ENCODE data around the gene TMEM247. TPM values are rescaled to one million over a fixed set of nuclear protein-coding genes. Genes with fewer than 3 reads are reported as not detected.

The TMEM247 gene
- total RNA-seq, 1 experiment from 2014 or later = not detected

GRCh38 chr2:46495231-46496030 lies 16.1 kb downstream of the TMEM247 start:
- no peak for DNase-seq
- H3K4me3 ChIP-seq (ENCODE audit: low read length) = no peak overlapping the region
- H3K36me3 ChIP-seq (ENCODE audit: insufficient read depth, low read length) = no peaks in the 10 kb centered on the region
- no peak overlapping the region for H3K4me2 ChIP-seq (ENCODE audit: low read depth, low read length, poor library complexity, severe bottlenecking)
- H3K27me3 ChIP-seq (ENCODE audit: low read length) = no peaks in the 10 kb centered on the region
- no peak overlapping the region for H3K9ac ChIP-seq (ENCODE audit: low read length)
- H3K9me3 ChIP-seq (ENCODE audit: low read length) = no peaks in the 10 kb centered on the region
- H2AFZ ChIP-seq (ENCODE audit: low read length) = no peak overlapping the region
- H3K4me1 ChIP-seq (ENCODE audit: low read length) = peaks cover 20% of the 10 kb centered on the region
- H3K27ac ChIP-seq (ENCODE audit: low read length) = no peak overlapping the region
- no peaks in the 10 kb centered on the region for H4K20me1 ChIP-seq (ENCODE audit: insufficient read depth, low read depth, low read length)
- H3K79me2 ChIP-seq (ENCODE audit: low read length) = no peaks in the 10 kb centered on the region
- no peaks in the 10 kb centered on the region for H3K9me2 ChIP-seq (replicated peaks; ENCODE audit: insufficient read depth, low read length)

GRCh38 chr2:46497766-46498165 lies 18.4 kb downstream of the TMEM247 start:
- H3K9me2 ChIP-seq (replicated peaks; ENCODE audit: insufficient read depth, low read length) = no peaks in the 10 kb centered on the region
- no peak overlapping the region for H3K4me3 ChIP-seq (ENCODE audit: low read length)
- DNase-seq = no peak
- no peak overlapping the region for H2AFZ ChIP-seq (ENCODE audit: low read length)
- H4K20me1 ChIP-seq (ENCODE audit: insufficient read depth, low read depth, low read length) = no peaks in the 10 kb centered on the region
- peaks cover 16% of the 10 kb centered on the region for H3K4me1 ChIP-seq (ENCODE audit: low read length)
- no peaks in the 10 kb centered on the region for H3K79me2 ChIP-seq (ENCODE audit: low read length)
- H3K4me2 ChIP-seq (ENCODE audit: low read depth, low read length, poor library complexity, severe bottlenecking) = no peak overlapping the region
- no peaks in the 10 kb centered on the region; the same call in 1 of the 2 replicates for H3K27me3 ChIP-seq (ENCODE audit: low read length)
- no peaks in the 10 kb centered on the region for H3K9me3 ChIP-seq (ENCODE audit: low read length)
- H3K36me3 ChIP-seq (ENCODE audit: insufficient read depth, low read length) = no peaks in the 10 kb centered on the region
- no peak overlapping the region for H3K9ac ChIP-seq (ENCODE audit: low read length)
- H3K27ac ChIP-seq (ENCODE audit: low read length) = no peak overlapping the region

GRCh38 chr2:46498681-46499080 lies 19.3 kb downstream of the TMEM247 start:
- H3K36me3 ChIP-seq (ENCODE audit: insufficient read depth, low read length) = no peaks in the 10 kb centered on the region
- H3K4me2 ChIP-seq (ENCODE audit: low read depth, low read length, poor library complexity, severe bottlenecking) = no peak overlapping the region
- H3K9ac ChIP-seq (ENCODE audit: low read length) = no peak overlapping the region
- H4K20me1 ChIP-seq (ENCODE audit: insufficient read depth, low read depth, low read length) = no peaks in the 10 kb centered on the region
- no peaks in the 10 kb centered on the region for H3K9me3 ChIP-seq (ENCODE audit: low read length)
- peaks cover 2% of the 10 kb centered on the region; the same call in 1 of the 2 replicates for H3K27me3 ChIP-seq (ENCODE audit: low read length)
- no peak for DNase-seq
- H3K4me1 ChIP-seq (ENCODE audit: low read length) = peaks cover 16% of the 10 kb centered on the region
- no peaks in the 10 kb centered on the region for H3K79me2 ChIP-seq (ENCODE audit: low read length)
- H3K27ac ChIP-seq (ENCODE audit: low read length) = no peak overlapping the region
- H3K4me3 ChIP-seq (ENCODE audit: low read length) = no peak overlapping the region
- H2AFZ ChIP-seq (ENCODE audit: low read length) = no peak overlapping the region
- H3K9me2 ChIP-seq (replicated peaks; ENCODE audit: insufficient read depth, low read length) = no peaks in the 10 kb centered on the region

- Histone ChIP-seq H4K20me1 (ENCODE audit: insufficient read depth, low read depth, low read length) (no peaks in the 10 kb centered on the region), H3K27ac (ENCODE audit: low read length) (no peak overlapping the region), H3K9ac (ENCODE audit: low read length) (peak overlapping the region; percentile 65), H3K79me2 (ENCODE audit: low read length) (no peaks in the 10 kb centered on the region), H3K9me2 (replicated peaks; ENCODE audit: insufficient read depth, low read length) (no peaks in the 10 kb centered on the region), H2AFZ (ENCODE audit: low read length) (peak overlapping the region; percentile 99; the same call in 1 of the 2 replicates), H3K36me3 (ENCODE audit: insufficient read depth, low read length) (no peaks in the 10 kb centered on the region), H3K9me3 (ENCODE audit: low read length) (no peaks in the 10 kb centered on the region), H3K4me1 (ENCODE audit: low read length) (peaks cover 16% of the 10 kb centered on the region), H3K4me3 (ENCODE audit: low read length) (peak overlapping the region; percentile 68), H3K4me2 (ENCODE audit: low read depth, low read length, poor library complexity, severe bottlenecking) (peak overlapping the region; percentile 91), H3K27me3 (ENCODE audit: low read length) (peaks cover 2% of the 10 kb centered on the region; the same call in 1 of the 2 replicates)
- no peak for DNase-seq
These were observed 20.0 kb downstream of the TMEM247 start for GRCh38 chr2:46499392-46499785.

- Histone ChIP-seq H2AFZ (ENCODE audit: low read length) (no peak overlapping the region), H3K4me1 (ENCODE audit: low read length) (peaks cover 16% of the 10 kb centered on the region), H3K9me2 (replicated peaks; ENCODE audit: insufficient read depth, low read length) (no peaks in the 10 kb centered on the region), H4K20me1 (ENCODE audit: insufficient read depth, low read depth, low read length) (no peaks in the 10 kb centered on the region), H3K27me3 (ENCODE audit: low read length) (peaks cover 2% of the 10 kb centered on the region; the same call in 1 of the 2 replicates), H3K27ac (ENCODE audit: low read length) (no peak overlapping the region), H3K4me2 (ENCODE audit: low read depth, low read length, poor library complexity, severe bottlenecking) (peak overlapping the region; percentile 91), H3K36me3 (ENCODE audit: insufficient read depth, low read length) (no peaks in the 10 kb centered on the region), H3K4me3 (ENCODE audit: low read length) (no peak overlapping the region), H3K79me2 (ENCODE audit: low read length) (no peaks in the 10 kb centered on the region), H3K9ac (ENCODE audit: low read length) (no peak overlapping the region), H3K9me3 (ENCODE audit: low read length) (no peaks in the 10 kb centered on the region)
- no peak for DNase-seq
These were observed 21.4 kb downstream of the TMEM247 start for GRCh38 chr2:46500801-46501200.

GRCh38 chr2:46502291-46502885 lies 23.0 kb downstream of the TMEM247 start:
- Histone ChIP-seq H3K4me1 (ENCODE audit: low read length) (peaks cover 16% of the 10 kb centered on the region), H3K36me3 (ENCODE audit: insufficient read depth, low read length) (no peaks in the 10 kb centered on the region), H3K79me2 (ENCODE audit: low read length) (no peaks in the 10 kb centered on the region), H3K9me2 (replicated peaks; ENCODE audit: insufficient read depth, low read length) (no peaks in the 10 kb centered on the region), H3K27me3 (ENCODE audit: low read length) (peaks cover 2% of the 10 kb centered on the region; the same call in 1 of the 2 replicates), H2AFZ (ENCODE audit: low read length) (no peak overlapping the region), H3K9me3 (ENCODE audit: low read length) (no peaks in the 10 kb centered on the region), H3K4me3 (ENCODE audit: low read length) (no peak overlapping the region), H4K20me1 (ENCODE audit: insufficient read depth, low read depth, low read length) (no peaks in the 10 kb centered on the region), H3K27ac (ENCODE audit: low read length) (no peak overlapping the region), H3K9ac (ENCODE audit: low read length) (no peak overlapping the region), H3K4me2 (ENCODE audit: low read depth, low read length, poor library complexity, severe bottlenecking) (no peak overlapping the region)
- no peak for DNase-seq

GRCh38 chr2:46503686-46504085 lies 24.3 kb downstream of the TMEM247 start:
- no peak for DNase-seq
- H3K4me2 ChIP-seq (ENCODE audit: low read depth, low read length, poor library complexity, severe bottlenecking) = no peak overlapping the region
- peaks cover 2% of the 10 kb centered on the region; the same call in 1 of the 2 replicates for H3K27me3 ChIP-seq (ENCODE audit: low read length)
- no peaks in the 10 kb centered on the region for H3K36me3 ChIP-seq (ENCODE audit: insufficient read depth, low read length)
- H3K9me3 ChIP-seq (ENCODE audit: low read length) = no peaks in the 10 kb centered on the region
- no peak overlapping the region for H3K9ac ChIP-seq (ENCODE audit: low read length)
- peaks cover 16% of the 10 kb centered on the region for H3K4me1 ChIP-seq (ENCODE audit: low read length)
- no peak overlapping the region for H3K4me3 ChIP-seq (ENCODE audit: low read length)
- H2AFZ ChIP-seq (ENCODE audit: low read length) = no peak overlapping the region
- H3K9me2 ChIP-seq (replicated peaks; ENCODE audit: insufficient read depth, low read length) = no peaks in the 10 kb centered on the region
- H3K27ac ChIP-seq (ENCODE audit: low read length) = no peak overlapping the region
- no peaks in the 10 kb centered on the region for H3K79me2 ChIP-seq (ENCODE audit: low read length)
- H4K20me1 ChIP-seq (ENCODE audit: insufficient read depth, low read depth, low read length) = no peaks in the 10 kb centered on the region

GRCh38 chr2:46504221-46504620 lies 24.9 kb downstream of the TMEM247 start:
- Histone ChIP-seq H3K9ac (ENCODE audit: low read length) (no peak overlapping the region), H2AFZ (ENCODE audit: low read length) (no peak overlapping the region), H3K79me2 (ENCODE audit: low read length) (no peaks in the 10 kb centered on the region), H3K9me2 (replicated peaks; ENCODE audit: insufficient read depth, low read length) (no peaks in the 10 kb centered on the region), H3K4me3 (ENCODE audit: low read length) (no peak overlapping the region), H3K36me3 (ENCODE audit: insufficient read depth, low read length) (no peaks in the 10 kb centered on the region), H3K4me2 (ENCODE audit: low read depth, low read length, poor library complexity, severe bottlenecking) (no peak overlapping the region), H3K27ac (ENCODE audit: low read length) (no peak overlapping the region), H3K27me3 (ENCODE audit: low read length) (peaks cover 2% of the 10 kb centered on the region; the same call in 1 of the 2 replicates), H3K4me1 (ENCODE audit: low read length) (peaks cover 14% of the 10 kb centered on the region), H3K9me3 (ENCODE audit: low read length) (no peaks in the 10 kb centered on the region), H4K20me1 (ENCODE audit: insufficient read depth, low read depth, low read length) (no peaks in the 10 kb centered on the region)
- no peak for DNase-seq

Data from Karpas-422 (cell line).